Left colon (tissue), 2 donors: ENCODE measurements around the gene FAM83D. TPM values are rescaled to one million over a fixed set of nuclear protein-coding genes. Genes with fewer than 3 reads are reported as not detected.

Experiments
- ATAC-seq: fragments of 200-7000 bp; cut with Tn5 transposase; one replicate; pipeline ENCODE4 v1.9.1; 2020; ENCODE audit warnings: mild to moderate bottlenecking, moderate library complexity
- DNase-seq, 2 donors: peaks; one replicate each; pipeline ENCODE4 v3.0.0-alpha.2; 2020
- intact Hi-C, 2 donors: fragments of 100-400 bp; cut with DNase I in 1 of 2; cut with micrococcal nuclease in 1 of 2; formaldehyde crosslinking; loops; one replicate each; pipeline versions ENCODE4 v1.11.2 to v1.14.0; 2022; cut with DNase I, micrococcal nuclease
- long read RNA-seq: library from polyadenylated mRNA; unstranded; transcript quantifications from one replicate; pipeline ENCODE4 v2.0.0, GENCODE V29; 2021
- total RNA-seq, 2 donors: library from RNA; stranded (reverse); fragmentation: NEBNext Ultra II Directional; extraction: Animal tissue kit (Norgen Biotek cat#: 25700); gene quantifications; one replicate each; pipeline ENCODE4 v1.2.1, GENCODE V29; 2021
- donor health status: DM: no; HTN: no; CAD: no.
- donor health status: DM: yes; HTN: yes; CAD: no.

FAM83D gene, protein sequence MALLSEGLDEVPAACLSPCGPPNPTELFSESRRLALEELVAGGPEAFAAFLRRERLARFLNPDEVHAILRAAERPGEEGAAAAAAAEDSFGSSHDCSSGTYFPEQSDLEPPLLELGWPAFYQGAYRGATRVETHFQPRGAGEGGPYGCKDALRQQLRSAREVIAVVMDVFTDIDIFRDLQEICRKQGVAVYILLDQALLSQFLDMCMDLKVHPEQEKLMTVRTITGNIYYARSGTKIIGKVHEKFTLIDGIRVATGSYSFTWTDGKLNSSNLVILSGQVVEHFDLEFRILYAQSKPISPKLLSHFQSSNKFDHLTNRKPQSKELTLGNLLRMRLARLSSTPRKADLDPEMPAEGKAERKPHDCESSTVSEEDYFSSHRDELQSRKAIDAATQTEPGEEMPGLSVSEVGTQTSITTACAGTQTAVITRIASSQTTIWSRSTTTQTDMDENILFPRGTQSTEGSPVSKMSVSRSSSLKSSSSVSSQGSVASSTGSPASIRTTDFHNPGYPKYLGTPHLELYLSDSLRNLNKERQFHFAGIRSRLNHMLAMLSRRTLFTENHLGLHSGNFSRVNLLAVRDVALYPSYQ
- 10 to 100 TPM in 1 of 2 donors, 1 to 10 TPM in 1; 9.4 to 11.2 TPM for total RNA-seq
- long read RNA-seq, transcript FAM83D-201 (4 exons, 2,475 nt): major isoform, 25 of 27 reads
- long read RNA-seq, partial matches to known transcripts: 1 of 27 reads
- long read RNA-seq, other reads (novel, unspliced or antisense): 1 of 27 reads

DNA sequence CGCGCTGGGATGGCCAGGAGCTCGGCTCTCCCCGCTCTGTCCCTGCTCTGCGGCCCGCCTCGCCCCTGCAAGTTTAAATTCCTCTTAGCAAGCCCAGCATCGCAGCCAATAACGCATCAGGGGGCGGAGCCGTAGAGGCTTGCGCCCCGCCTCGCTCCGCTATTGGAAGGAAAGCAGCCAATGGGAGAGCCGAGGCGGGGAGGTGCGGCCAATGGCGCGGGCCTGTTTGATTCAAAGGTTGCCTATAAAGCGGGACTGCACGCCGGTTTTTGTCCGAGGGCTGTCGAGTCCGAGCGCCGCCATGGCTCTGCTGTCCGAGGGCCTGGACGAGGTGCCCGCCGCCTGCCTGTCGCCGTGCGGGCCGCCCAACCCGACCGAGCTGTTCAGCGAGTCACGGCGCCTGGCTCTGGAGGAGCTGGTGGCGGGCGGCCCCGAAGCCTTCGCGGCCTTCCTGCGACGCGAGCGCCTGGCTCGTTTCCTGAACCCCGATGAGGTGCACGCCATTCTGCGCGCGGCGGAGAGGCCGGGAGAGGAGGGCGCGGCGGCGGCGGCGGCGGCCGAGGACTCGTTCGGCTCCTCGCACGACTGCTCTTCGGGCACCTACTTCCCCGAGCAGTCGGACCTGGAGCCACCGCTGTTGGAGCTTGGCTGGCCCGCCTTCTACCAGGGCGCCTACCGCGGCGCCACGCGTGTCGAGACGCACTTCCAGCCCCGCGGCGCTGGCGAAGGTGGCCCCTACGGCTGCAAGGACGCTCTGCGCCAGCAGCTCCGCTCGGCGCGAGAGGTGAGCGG lies at the start of gene FAM83D:
TSS of gene FAM83D (plus strand) at position 276 of the 792 bp plus-strand sequence. CDS start at position 302, 26 bp downstream.
- peak; percentile 94 for ATAC-seq
- peak; percentile 97 to 98 for DNase-seq
- intact Hi-C loops: loop anchor here in 1 of 2 donors (5.0 kb wide), 1 partner anchor 121 kb away; no protein-coding TSS in a partner anchor

DNA sequence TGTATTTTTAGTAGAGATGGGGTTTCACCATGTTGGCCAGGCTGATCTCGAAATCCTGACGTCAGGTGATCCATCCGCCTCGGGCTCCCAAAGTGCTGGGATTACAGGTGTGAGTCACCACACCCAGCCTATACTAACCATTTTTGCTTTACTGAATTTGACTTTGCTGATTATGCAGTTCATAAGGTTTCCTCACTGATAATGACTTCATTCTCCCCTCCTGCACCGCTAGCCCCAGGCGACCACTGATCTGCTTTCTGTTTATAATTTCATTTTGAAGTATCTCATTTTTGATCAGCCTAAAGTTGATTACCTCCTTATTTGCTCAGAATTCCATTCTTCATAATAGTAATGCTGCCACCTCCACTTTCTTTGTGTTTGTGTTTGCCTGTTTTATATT lies 48.7 kb upstream of the FAM83D start:
- no peak for ATAC-seq
- no peak for DNase-seq
- intact Hi-C loops: no loop called here

DNA sequence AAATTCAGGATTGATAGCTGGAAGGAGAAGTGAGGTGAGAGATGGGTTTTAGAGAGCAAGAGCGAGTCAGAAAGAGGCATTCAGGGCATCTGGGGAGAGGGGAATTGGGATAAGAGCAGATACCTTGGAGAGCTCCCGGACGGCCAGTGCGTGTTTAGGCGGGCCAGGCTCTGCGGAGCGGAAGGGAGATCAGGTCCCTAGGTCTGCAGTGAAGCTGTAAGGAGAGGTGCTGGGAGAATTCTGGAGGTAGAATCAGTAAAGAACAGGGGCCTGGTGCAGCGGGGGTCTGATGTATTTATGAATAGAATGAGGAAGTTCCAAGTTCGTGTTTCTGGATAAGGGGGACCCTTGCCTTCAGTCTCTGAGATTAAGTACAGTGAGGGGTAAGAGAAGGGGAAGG lies 47.4 kb upstream of the FAM83D start:
- intact Hi-C loops: no loop called here
- ATAC-seq (peak; percentile 31), DNase-seq (no peak)

DNA sequence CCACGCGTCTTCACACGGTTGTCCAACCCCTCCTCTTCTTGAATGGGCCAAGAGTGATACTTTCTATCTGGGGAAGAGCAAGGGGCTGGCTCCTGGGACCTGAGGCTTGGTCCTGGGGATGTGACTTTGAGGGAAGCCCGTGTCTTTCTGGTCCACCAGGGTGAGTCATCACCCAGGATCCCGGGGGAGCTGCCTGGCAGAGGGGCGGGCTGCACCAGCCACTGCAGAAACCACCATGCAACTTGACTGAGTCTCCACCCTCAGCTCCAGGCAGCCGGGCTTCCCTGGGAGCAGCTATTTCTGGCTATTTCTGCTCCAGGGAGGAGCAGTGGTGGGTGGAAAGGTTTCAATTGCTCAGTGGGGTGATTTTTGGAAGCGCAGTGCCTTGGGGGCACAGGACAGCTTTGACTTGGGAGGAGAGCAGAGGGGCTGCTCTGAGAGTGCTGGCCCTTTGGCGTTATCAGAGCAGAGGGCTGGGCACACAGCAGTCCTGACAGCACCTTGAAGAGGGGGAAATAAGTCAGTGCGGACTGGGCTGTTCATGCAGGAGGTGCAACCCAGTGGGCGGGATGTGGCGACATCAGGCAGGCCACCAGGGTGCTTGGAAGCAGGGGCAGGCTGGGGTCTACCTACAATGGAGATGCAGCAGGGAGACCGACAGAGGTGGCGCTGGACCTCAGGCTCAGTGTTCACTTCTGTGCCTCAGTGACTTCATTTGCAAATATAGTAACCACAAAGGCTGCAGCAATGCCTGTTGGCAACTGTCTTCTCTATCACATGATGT lies 45.1 kb upstream of the FAM83D start:
- ATAC-seq (no peak), DNase-seq (no peak)
- intact Hi-C loops: no loop called here

DNA sequence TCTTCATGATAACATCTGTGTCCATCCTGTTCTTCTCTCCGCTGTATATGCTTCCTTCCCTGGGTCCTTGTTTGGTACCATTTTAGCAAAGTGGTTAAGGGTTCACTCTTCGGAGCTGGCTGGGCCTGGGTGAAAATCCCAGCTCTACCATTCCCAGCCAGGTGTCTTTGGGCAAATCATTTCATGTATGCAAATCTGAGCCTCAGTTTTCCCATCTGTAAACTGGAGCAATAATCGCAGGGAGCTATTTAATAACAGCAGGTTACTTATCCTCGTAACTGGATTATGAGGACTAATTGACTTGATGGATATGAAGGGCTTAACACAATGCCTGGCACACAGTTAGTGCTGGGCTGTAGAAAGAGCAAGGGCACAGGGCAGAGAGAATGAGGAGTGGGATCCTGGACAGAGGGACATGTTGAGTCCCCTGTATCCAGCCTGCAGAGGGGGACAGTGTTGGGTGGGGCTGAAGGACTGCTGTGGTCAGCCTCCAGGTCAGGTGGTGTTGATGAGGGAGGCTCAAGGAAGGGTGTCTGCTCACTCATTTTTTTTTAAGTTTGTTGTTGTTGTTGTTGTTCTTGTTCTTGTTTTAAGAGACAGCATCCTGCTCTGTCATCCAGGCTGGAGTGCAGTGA lies 44.3 kb upstream of the FAM83D start:
- DNase-seq: no peak
- ATAC-seq: no peak
- intact Hi-C loops: no loop called here

DNA sequence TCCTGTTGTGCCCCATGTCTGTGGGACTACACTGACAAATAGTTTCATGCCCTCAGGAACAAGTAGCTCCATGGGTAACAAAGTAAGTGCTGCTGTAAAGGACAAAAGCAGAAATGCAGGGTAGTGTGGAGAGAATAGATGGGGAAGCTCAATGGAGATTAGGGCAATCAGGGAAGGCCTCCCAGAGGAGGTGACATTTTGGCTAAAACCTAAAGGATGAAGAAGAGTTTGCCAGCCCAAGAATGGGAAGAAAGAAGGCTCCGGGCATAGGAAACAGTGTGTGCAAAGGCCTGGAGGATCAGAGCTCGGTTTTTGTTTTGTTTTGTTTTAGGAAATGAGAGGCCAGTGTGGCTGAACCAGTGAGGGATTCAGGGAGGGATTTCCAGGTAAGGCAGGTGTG lies 43.6 kb upstream of the FAM83D start:
- ATAC-seq (no peak), DNase-seq (no peak)
- intact Hi-C loops: no loop called here

DNA sequence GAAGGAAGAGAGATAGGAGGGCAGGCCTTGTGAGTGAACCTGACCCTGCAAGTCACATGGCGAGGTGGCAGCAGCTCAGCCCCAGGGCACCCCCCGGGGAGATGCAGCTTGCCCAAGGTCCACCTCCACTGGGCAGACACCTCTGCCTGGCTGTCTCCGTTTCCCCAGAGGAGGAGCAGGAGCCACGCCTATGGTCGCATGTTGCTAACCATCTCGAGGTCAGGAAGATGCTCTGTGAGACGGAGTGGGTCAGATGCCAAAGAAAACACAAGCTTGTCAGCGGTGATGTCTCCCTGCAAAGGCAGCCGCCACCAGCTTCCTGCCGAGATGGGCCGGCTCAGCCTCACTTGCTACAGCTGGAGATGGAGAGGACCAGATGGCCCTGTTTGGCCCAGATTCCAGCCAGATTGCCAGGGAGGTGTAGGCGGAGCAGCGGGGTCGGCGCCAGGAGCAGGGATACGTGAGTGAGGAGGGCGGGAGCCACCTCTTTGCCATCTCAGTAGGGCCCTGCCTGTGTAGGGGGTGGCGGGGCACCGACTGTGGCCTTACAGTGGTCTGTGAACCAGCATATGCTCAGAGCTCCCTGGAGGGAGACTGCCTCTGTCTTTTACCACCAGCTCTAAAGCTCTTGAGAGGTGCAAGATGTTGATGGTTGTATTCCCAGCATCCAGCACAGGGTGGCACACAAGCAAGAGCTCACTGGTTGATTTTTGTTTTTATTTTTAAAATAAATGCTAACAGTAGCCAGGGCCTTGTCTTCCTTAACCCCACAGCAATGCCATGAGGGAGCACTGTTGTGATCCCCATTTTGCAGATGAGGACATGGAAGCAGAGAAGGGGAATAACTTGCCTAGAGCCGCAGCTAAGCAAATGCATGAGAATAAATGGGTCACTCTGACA lies 42.9 kb upstream of the FAM83D start:
- intact Hi-C loops: no loop called here
- ATAC-seq: no peak
- no peak for DNase-seq

DNA sequence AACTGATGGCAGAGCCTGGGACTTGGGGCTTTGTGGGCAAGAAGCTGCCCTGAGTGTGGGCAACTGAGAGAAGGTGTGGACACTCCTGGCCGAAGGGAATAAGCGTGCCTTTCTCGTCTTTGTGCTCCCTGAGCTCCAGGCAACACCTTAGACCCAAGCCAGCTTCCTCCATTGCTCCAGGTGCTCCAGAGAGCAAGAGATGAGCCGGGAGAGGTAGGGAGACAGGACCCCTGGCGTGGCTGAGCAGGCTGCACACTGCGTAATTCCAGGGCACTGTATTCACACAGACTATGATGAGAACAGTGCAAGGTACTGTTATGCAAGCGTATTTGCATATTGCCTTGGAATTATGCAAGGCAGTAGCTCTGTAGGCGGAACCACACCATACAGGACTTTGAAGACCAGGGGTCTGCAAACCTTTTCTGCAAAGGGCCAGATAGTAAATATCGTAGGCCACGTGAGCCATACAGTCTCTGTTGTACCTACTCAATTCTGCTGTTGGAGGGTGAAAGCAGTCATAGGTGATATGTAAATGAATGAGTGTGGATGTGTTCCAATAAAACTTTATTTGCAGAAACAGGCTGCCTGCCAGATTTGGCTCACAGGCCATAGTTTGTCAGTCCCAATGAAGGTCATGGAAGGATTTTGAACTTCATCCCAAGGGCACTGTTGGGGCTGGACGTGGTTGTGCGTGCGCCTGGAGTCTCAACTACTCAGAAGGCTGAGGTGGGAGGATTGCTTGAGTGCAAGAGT lies 42.1 kb upstream of the FAM83D start:
- no peak for ATAC-seq
- intact Hi-C loops: no loop called here
- DNase-seq: no peak

DNA sequence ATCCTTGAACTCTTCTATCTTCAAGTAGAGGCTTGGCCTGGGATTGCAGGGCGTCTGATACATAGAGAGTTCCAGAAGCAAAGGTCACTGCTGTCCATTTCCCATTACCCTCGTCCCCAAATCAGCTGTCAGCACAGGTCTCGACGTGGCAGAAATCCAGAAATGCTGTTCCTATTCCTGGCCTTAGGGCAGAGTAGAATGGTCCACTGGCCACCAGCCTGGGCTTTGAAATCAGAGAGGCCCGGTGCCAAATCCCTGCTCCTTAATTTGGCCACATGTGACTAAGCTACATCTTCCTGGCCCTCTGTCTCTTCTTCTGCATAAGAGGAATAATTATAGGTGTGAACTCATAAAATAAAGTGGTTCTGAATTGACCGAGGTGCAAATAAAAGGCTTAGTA lies 40.9 kb upstream of the FAM83D start:
- DNase-seq (no peak), ATAC-seq (no peak)
- intact Hi-C loops: no loop called here

DNA sequence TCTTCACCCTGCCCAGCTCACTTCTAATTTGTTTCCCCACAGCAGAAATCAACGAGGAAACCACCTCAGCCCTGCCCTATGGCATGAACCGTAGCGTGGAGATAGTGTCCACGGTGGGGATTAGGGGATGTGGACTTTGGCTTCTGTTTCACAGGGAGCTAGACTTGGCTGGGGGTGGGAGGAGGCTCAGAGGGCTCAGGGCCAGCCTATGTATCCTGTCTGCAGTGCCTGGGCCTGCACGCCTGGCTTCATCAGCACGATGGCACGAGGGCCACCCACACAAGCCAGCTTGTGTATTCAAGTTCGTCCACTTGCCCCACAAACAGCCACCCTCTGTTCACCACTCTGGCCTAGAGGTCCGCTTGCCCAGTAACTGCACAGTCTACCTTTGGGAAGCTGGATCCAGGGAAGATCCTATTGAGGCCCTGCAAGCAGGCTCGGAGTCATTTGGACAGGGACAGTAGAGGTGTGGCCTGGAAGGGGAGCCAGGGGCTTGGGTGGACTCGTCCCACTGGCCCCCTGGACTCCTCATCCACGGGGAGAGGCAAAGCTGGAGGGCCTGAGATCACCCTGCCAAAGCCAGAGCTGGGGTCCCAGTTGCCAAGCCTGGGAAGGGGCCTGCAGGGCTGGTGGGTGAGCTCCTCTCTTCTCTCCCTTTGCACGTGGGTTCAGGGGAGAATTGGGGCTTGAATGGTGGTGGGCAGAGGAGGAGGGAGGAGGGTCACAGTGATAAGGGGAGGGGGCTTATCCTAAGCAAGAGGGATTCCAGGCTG lies 38.0 kb upstream of the FAM83D start:
- no peak for ATAC-seq
- DNase-seq: no peak
- intact Hi-C loops: no loop called here

DNA sequence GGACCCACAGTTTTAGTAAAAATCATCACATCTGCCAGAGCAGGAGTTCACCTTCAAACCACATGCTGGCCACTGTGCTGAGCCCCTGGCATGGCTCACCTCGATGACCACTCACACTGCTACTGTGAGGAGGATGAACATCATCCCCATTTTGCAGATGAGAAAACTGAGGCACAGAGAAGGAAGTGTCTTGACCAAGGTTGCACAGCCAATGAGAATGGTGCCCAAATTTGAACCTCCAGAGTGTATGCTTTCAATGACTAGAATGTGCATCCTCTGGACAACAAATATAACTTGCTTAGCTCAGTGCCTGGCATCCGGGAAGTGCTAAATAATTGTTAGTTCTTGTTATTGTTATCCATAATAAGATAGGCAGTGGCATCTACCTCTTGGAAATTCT lies 37.2 kb upstream of the FAM83D start:
- ATAC-seq (no peak), DNase-seq (no peak)
- intact Hi-C loops: no loop called here

DNA sequence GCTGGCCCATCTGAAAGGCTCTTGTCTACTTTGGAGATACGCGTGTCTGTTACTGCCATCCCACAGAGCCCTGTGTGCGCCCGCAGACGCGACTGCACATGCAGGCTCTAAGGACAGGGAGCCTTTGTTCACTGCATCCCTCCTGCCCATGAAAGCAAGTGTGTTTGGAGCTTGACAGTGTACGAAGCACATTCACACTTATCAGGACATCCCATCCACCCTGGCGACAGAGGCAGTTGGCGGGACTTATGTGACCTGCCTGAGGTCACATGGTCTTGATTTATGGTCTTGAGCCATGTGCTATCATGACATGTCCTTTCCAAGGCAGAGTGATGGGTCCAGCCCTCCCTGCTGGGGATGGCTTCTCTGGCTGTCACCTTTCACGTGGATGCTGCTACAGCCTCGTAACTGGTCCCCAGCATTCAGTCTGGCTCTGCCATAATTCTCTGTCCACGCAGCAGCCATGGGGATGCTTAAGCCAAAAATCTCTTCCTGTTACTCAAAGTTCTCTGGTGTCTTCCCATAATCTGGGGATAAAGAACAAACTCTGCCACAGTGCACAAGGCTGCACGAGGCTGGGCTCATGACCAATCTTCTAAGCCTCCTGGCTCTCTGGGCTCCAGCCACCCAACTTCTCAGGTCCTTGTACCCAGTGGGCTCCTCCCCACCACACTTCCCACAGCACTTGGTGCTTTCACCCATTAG lies 36.3 kb upstream of the FAM83D start:
- no peak for DNase-seq
- intact Hi-C loops: loop anchor here in 1 of 2 donors (5.0 kb wide), 1 partner anchor 238 kb away; no protein-coding TSS in a partner anchor
- ATAC-seq: no peak

DNA sequence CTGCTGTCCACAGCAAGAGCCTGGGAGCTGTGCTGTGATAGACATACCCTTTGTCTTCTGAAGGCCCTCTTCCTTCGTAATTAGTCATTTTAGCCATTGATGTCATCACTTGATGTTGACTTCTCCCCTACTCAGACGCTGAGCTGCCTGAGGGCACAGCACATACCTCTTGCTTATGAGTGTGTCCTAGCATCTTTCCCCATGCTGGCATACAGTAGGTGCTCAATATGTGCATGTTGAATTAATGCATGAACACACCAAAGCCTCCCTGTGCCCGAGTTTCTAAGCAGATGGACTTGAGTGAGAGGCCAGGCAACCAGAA lies 35.8 kb upstream of the FAM83D start:
- ATAC-seq (no peak), DNase-seq (no peak)
- intact Hi-C loops: loop anchor here in 1 of 2 donors (5.0 kb wide), 1 partner anchor 238 kb away; no protein-coding TSS in a partner anchor

DNA sequence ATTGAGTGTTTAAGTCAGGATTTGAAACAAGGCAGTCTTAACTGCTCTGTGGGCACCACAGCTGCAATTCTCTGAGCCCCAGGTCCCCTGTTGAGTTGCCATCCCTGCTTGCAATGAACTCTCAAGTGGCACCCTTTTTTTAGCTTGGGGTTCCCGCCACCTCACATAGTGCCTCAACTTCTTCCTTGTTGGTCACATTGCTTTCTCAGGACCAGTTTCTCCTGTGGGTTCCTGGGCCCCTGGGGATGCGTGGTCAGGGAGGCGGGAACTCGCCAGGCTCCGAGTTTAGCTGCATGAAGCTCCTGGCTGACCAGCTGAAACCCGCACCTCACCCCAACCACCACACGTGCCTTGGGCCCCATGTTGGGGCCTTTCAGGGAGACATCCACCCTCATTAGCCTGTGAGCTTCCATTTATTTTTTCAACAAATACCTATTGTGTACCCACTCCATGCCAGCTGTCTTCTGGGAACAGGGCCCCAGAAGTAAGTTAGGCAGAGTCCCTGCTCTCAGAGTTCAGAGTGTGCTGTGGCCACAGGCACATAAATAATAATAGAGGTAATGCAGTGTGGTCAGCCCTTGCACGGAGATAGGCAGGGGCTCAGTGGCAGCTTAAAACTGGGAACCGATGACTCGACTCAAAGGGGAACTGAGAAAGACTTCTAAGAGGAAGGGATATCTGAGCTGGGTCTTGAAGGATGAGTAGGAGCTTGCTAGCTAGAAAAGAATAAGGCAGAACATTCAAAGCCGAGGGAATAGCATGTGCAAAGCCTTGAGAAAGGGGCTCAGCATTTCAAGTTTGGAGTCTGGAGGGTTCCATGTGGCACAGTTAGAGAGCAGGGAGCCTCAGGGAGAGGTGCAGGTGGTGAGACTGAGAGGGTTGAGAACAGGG lies 33.9 kb upstream of the FAM83D start:
- no peak for DNase-seq
- no peak for ATAC-seq
- intact Hi-C loops: loop anchor here in 1 of 2 donors (5.0 kb wide), 1 partner anchor 240 kb away; no protein-coding TSS in a partner anchor
